ENCODE measurements around the gene ZNF732.

DNA sequence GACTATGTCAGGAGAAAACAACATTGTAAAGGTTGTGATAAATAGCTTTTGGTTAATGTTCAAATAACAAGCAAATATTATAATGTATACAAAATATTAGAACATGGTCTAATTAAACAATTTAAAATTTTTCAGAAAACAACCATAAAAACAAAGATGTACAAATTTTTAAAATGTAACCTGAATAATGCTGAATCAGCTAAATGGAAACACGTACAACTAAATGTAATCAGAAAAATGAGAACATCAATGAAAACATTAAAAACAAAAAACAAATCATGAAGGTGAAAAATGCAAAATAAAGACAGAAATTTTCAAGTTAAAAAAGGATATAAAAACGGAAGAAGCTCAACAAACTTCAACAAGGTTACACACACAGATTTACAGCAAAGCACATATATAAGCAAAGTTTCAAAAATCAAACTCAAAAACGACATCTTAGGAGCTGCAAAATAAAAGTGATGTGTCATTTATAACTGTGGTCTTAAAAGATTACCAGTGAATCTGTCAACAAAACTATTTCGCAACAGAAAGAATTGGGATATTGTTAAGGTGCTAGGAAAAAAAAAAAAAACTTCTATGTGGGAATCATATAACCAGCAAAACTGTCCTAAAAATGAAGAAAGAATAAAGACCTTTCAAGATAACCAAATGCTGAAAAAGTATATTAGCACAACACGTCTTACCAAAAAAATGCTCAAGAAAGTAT, 31.8 kb downstream of the ZNF732 start:
- TF ChIP-seq, protein P1, sequence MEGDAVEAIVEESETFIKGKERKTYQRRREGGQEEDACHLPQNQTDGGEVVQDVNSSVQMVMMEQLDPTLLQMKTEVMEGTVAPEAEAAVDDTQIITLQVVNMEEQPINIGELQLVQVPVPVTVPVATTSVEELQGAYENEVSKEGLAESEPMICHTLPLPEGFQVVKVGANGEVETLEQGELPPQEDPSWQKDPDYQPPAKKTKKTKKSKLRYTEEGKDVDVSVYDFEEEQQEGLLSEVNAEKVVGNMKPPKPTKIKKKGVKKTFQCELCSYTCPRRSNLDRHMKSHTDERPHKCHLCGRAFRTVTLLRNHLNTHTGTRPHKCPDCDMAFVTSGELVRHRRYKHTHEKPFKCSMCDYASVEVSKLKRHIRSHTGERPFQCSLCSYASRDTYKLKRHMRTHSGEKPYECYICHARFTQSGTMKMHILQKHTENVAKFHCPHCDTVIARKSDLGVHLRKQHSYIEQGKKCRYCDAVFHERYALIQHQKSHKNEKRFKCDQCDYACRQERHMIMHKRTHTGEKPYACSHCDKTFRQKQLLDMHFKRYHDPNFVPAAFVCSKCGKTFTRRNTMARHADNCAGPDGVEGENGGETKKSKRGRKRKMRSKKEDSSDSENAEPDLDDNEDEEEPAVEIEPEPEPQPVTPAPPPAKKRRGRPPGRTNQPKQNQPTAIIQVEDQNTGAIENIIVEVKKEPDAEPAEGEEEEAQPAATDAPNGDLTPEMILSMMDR (conservative IDR thresholded peaks at IDR 0.05 in 1 of 2, IDR thresholded peaks at IDR 0.05 in 1 of 2; ENCODE audit: extremely low read depth in 1 of 2, insufficient read depth in 1 of 2, low read depth in 1 of 2, low read length in 2 of 2): no peak
- TF ChIP-seq EZH2 (IDR thresholded peaks at IDR 0.05; ENCODE audit: borderline replicate concordance, low read length): no peak
